ENCODE data around the gene IMMP2L.

GRCh38 chr7:110877016-110877415 lies 685.3 kb downstream of the IMMP2L start:
- no peak for TF ChIP-seq POLR2AphosphoS5 (IDR thresholded peaks at IDR 0.05; ENCODE audit: low read depth, low read length)
- TF ChIP-seq, protein P1, sequence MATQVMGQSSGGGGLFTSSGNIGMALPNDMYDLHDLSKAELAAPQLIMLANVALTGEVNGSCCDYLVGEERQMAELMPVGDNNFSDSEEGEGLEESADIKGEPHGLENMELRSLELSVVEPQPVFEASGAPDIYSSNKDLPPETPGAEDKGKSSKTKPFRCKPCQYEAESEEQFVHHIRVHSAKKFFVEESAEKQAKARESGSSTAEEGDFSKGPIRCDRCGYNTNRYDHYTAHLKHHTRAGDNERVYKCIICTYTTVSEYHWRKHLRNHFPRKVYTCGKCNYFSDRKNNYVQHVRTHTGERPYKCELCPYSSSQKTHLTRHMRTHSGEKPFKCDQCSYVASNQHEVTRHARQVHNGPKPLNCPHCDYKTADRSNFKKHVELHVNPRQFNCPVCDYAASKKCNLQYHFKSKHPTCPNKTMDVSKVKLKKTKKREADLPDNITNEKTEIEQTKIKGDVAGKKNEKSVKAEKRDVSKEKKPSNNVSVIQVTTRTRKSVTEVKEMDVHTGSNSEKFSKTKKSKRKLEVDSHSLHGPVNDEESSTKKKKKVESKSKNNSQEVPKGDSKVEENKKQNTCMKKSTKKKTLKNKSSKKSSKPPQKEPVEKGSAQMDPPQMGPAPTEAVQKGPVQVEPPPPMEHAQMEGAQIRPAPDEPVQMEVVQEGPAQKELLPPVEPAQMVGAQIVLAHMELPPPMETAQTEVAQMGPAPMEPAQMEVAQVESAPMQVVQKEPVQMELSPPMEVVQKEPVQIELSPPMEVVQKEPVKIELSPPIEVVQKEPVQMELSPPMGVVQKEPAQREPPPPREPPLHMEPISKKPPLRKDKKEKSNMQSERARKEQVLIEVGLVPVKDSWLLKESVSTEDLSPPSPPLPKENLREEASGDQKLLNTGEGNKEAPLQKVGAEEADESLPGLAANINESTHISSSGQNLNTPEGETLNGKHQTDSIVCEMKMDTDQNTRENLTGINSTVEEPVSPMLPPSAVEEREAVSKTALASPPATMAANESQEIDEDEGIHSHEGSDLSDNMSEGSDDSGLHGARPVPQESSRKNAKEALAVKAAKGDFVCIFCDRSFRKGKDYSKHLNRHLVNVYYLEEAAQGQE (IDR thresholded peaks at IDR 0.05; ENCODE audit: insufficient read depth in 1 of 2, low read depth in 2 of 2, low read length in 2 of 2), result no peak
- TF ChIP-seq TAF1 (IDR thresholded peaks at IDR 0.05; ENCODE audit: borderline replicate concordance, insufficient read depth, low read length), result no peak
- TF ChIP-seq SIN3A (IDR thresholded peaks at IDR 0.05; ENCODE audit: borderline replicate concordance, insufficient read depth, low read length), result no peak
- TF ChIP-seq FOXP2 (optimal IDR thresholded peaks at IDR 0.05; ENCODE audit: borderline replicate concordance, extremely low read depth, extremely low read length, insufficient read depth), result no peak
